NCI-H526 (cell line): ENCODE results near the gene RBL1.
A peak's percentile ranks its signal among the peaks of the same experiment; 100 is the strongest.
"Not testable (repeated sequence)": the region's sequence is repeated elsewhere in the genome, so short reads cannot be mapped to it uniquely, and the experiment has no call there.

ENCODE experiments used
- DNase-seq, 2 experiments: peaks; one replicate each; lab custom pipeline; 2025; lab: John Stamatoyannopoulos, UW

RBL1 gene

GRCh38 chr20:37095599-37096414 lies at the start of gene RBL1:
Gene RBL1 (minus strand): TSS chr20:37095997. CDS start chr20:37095928, 69 bp downstream.
- DNase-seq, result peak; percentile 91 to 95

GRCh38 chr20:37144856-37145404 lies 49.1 kb upstream of the RBL1 start:
- DNase-seq, result no peak

- no peak for DNase-seq
Observed at GRCh38 chr20:37142708-37143107, 46.9 kb upstream of the RBL1 start.

- DNase-seq, result no peak
Observed at GRCh38 chr20:37137547-37137946, 41.8 kb upstream of the RBL1 start.

- no peak for DNase-seq
Observed at GRCh38 chr20:37133952-37134351, 38.2 kb upstream of the RBL1 start.

GRCh38 chr20:37131486-37131885 lies 35.7 kb upstream of the RBL1 start:
- no peak for DNase-seq

- DNase-seq, result no peak
Observed at GRCh38 chr20:37128803-37129202, 33.0 kb upstream of the RBL1 start.

- not testable (repeated sequence) for DNase-seq
Observed at GRCh38 chr20:37126290-37126689, 30.5 kb upstream of the RBL1 start.

- DNase-seq, result peak in 1 of 2 experiments; percentile 5
Observed at GRCh38 chr20:37123441-37123840, 27.6 kb upstream of the RBL1 start.

GRCh38 chr20:37120497-37120896 lies 24.7 kb upstream of the RBL1 start:
- peak; percentile 40 to 79 for DNase-seq

- no peak for DNase-seq
Observed at GRCh38 chr20:37119356-37120036, 23.7 kb upstream of the RBL1 start.

- no peak for DNase-seq
Observed at GRCh38 chr20:37114012-37114411, 18.2 kb upstream of the RBL1 start.

- DNase-seq, result no peak
Observed at GRCh38 chr20:37111926-37112455, 16.2 kb upstream of the RBL1 start.

GRCh38 chr20:37108676-37109075 lies 12.9 kb upstream of the RBL1 start:
- DNase-seq, result no peak

- DNase-seq, result peak; percentile 9 to 48
Observed at GRCh38 chr20:37102571-37102970, 6.8 kb upstream of the RBL1 start.

GRCh38 chr20:37096415-37097041 lies 731 bp upstream of the RBL1 start:
- no peak for DNase-seq

GRCh38 chr20:37095108-37095598 lies 644 bp downstream of the RBL1 start:
- peak; percentile 33 to 64 for DNase-seq

- no peak for DNase-seq
Observed at GRCh38 chr20:37090407-37090806, 5.4 kb downstream of the RBL1 start.

GRCh38 chr20:37081717-37082289 lies 14.0 kb downstream of the RBL1 start:
- DNase-seq, result peak in 1 of 2 experiments; percentile 19

GRCh38 chr20:37077009-37077408 lies 18.8 kb downstream of the RBL1 start:
- DNase-seq, result no peak

- no peak for DNase-seq
Observed at GRCh38 chr20:37075932-37076685, 19.7 kb downstream of the RBL1 start.
